AG09319 (cell line): Measurements from ENCODE around the gene CTRL.
A peak's percentile ranks its signal among the peaks of the same experiment; 100 is the strongest.

Experiments
- DNase-seq: peaks from one replicate; pipeline ENCODE4 v3.0.0-alpha.2; 2010; ENCODE audit warnings: low read depth; ENCODE audit errors: extremely low read depth
- CTCF ChIP-seq: IDR thresholded peaks from 2 replicates; pipeline ENCODE4 v1.5.1; 2011; ENCODE audit warnings: low read depth, mild to moderate bottlenecking, inconsistent platforms, low read length, moderate library complexity

Gene CTRL

GRCh38 chr16:67971111-67971510 is 39.4 kb upstream of the CTRL start:
- TF ChIP-seq CTCF: no peak

GRCh38 chr16:67969254-67970039 is 37.8 kb upstream of the CTRL start:
- no peak for TF ChIP-seq CTCF
- DNase-seq: no peak

More at GRCh38 chr16:67971111-67971510, 39.4 kb upstream of the CTRL start:
- no peak for DNase-seq

- peak; percentile 52 for DNase-seq
- TF ChIP-seq CTCF: no peak
These were observed 37.0 kb upstream of the CTRL start, which contains the start of gene SLC12A4 for GRCh38 chr16:67968400-67969253. Gene SLC12A4, minus strand, starts transcription at chr16:67968637. Its CDS starts 84 bp downstream, at chr16:67968553.

GRCh38 chr16:67967958-67968399 is 36.3 kb upstream of the CTRL start:
- no peak for TF ChIP-seq CTCF
- no peak for DNase-seq

GRCh38 chr16:67967183-67967957 is 35.7 kb upstream of the CTRL start:
- no peak for DNase-seq
- no peak for TF ChIP-seq CTCF

GRCh38 chr16:67966549-67967182 is 35.0 kb upstream of the CTRL start:
- no peak for TF ChIP-seq CTCF

More at GRCh38 chr16:67966549-67967182, 35.0 kb upstream of the CTRL start:
- DNase-seq: peak; percentile 14
